Fibroblast of mammary gland (primary cell): ENCODE results near the gene ATP6V1F.

Source experiments
- DNase-seq: peaks from one replicate; pipeline ENCODE4 v3.0.0-alpha.2; 2010; ENCODE audit warnings: low read depth
- H3K4me3 ChIP-seq: 2 replicates; pipeline ENCODE4 v1.5.1; 2011; ENCODE audit warnings: low read depth, mild to moderate bottlenecking, low read length, moderate library complexity; ENCODE audit not compliant: control insufficient read depth
- CTCF ChIP-seq: conservative IDR thresholded peaks from 2 replicates; pipeline ENCODE4 v1.5.1; 2011; ENCODE audit warnings: low read depth, low read length, inconsistent platforms; ENCODE audit not compliant: control insufficient read depth, insufficient read depth

ATP6V1F gene

GRCh38 chr7:128835790-128836641 is 26.6 kb upstream of the ATP6V1F start:
- no peak for TF ChIP-seq CTCF
- no peak overlapping the region for H3K4me3 ChIP-seq
- DNase-seq, result peak; percentile 71

- no peak overlapping the region for H3K4me3 ChIP-seq
- no peak for DNase-seq
- TF ChIP-seq CTCF, result no peak
Observed at GRCh38 chr7:128836729-128837348, 25.8 kb upstream of the ATP6V1F start.

GRCh38 chr7:128837521-128837921 is 25.1 kb upstream of the ATP6V1F start:
- H3K4me3 ChIP-seq, result no peak overlapping the region
- no peak for TF ChIP-seq CTCF
- DNase-seq, result no peak

- no peak for TF ChIP-seq CTCF
- H3K4me3 ChIP-seq, result no peak overlapping the region
- DNase-seq, result no peak
Observed at GRCh38 chr7:128838109-128838779, 24.4 kb upstream of the ATP6V1F start.

- TF ChIP-seq CTCF, result no peak
- H3K4me3 ChIP-seq, result no peak overlapping the region
- no peak for DNase-seq
Observed at GRCh38 chr7:128838981-128839731, 23.5 kb upstream of the ATP6V1F start.

GRCh38 chr7:128839751-128840177 is 22.9 kb upstream of the ATP6V1F start:
- TF ChIP-seq CTCF, result no peak
- no peak for DNase-seq
- H3K4me3 ChIP-seq, result no peak overlapping the region
